GM18507 (cell line): Measurements from ENCODE around the gene CUTC.
A peak's percentile ranks its signal among the peaks of the same experiment; 100 is the strongest.

ENCODE experiments used
- DNase-seq: peaks from one replicate; pipeline ENCODE4 v3.0.0; 2011; ENCODE audit warnings: low read depth; ENCODE audit not compliant: insufficient read length; ENCODE audit errors: extremely low spot score
- FAIRE-seq: peaks from 2 replicates; lab custom pipeline; 2011; peaks lifted over from hg19 to GRCh38; lab: Jason Lieb, UNC

CUTC gene

DNA sequence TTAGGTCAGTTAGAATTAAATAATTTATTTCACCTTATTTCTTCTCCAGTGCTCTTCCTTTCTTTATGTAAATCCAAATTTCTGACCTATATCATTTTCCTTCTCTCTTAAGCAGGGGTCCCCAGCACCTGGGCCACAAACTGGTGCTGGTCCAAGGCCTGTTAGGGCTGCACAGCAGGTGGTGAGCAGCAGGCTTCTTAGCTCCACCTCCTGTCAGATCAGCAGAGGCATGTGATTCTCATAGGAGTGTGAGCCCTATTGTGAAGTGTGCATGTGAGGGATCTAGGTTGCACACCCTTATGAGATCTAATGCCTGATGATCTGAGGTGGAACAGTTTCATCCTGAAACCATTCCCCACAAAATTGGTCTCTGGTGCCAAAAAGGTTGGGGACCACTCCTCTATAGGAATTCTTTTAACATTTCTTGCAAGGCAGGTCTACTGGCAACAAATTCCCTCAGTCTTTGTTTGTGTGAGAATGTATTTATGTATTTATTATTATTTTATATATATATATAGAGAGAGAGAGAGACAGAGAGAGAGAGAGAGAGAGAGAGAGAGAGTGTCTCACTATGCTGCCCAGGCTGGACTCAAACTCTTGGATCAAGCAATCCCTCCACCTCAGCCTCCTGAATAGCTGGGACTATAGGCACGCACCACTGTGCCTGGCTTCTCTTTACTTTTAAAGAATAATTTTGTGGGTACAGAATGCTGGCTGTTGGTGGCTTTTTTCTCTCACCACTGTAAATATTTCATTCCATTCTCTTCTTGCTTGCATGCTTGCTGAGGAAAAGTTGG, 46.1 kb downstream of the CUTC start:
- DNase-seq (no peak), FAIRE-seq (peak; percentile 41)

DNA sequence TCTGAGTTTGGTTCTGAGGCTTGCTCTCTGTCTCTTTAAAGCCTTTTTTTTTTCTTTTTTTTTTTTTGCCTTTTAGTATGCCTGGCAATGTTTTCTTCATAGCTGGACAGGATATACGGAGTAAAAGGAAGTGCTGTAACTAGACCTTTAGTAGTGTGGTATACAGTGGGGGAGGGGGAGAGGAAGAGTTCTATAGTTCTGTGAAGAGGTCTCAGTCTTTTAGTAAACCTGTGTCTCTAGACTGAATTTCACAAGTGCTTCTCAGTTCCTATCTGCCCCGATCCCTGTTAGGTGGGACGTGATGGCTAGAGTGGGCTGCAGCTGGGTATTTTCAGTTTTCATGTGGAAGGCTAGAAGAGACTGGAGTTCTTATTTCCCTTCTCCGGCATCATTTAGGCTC, 47.3 kb downstream of the CUTC start:
- no peak for DNase-seq
- no peak for FAIRE-seq

DNA sequence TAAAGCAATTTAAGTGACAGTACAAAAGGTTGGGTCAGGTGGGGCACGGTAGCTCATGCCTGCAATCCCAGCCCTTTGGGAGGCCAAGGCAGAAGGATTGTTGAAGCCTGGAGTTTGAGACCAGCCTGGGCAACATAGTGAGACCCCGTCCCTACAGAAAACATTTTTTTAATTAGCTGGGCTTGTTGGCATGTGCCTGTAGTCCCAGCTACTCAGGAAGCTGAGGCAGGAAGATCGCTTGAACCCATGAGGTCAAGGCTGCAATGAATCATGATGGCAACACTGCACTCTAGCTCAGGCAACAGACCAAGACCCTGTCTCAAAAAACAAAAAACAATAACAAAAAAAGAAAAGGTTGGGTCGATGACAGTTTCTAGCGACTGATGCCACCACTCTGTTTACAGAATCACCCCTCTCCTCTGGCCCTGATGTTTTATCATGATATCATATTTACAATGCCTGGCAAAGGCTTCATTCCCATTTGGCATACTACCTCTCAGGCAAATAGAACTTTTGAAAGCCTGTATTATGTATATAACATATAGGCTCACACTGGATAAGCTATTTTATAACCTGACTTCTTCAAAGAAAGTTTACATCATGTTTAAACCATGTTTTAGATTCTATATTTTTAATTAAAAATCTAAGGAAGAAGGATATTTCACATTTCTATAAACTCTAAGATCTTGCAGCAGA, 49.8 kb downstream of the CUTC start:
- FAIRE-seq (no peak), DNase-seq (no peak)

DNA sequence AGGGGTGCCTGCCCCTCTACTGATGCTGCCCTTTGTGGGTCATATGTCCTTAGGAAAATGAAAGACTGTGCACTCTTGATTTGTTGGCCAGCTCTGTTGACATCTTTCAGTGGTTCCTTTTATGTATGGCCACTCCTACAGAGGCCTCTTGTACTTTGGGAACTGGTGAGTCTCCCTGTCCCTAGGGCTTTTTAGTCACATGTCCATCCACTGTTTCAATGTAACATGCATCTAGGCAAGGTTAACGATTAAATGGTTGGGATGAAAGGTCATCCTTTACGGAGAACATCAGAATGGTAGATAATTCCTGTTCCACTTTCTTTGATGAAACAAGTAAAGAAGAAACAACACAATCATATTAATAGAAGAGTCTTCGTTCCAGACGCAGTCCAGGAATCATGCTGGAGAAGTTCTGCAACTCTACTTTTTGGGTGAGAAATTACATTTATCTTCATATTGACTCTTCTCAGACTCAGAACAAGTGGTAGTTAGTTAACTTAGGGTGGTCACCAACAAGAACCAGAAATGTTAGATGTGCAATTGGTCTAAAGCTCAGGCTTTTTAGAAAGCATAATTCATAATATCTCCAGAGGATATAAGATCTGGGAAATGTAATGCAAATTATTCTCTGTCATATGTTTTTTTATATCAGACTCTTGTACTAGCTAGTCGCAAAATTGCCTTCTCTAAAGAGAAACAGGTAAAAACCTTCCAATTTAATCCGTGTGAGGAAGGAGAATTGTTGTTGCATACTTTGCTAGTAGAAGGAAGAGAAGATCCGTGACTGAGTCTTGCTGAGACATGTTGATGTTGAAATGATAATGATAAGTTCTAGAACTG, 50.6 kb downstream of the CUTC start, which contains the start of gene ABCC2:
ABCC2 (plus strand) TSS at position 194 of the 840 bp plus-strand sequence; CDS start at position 399, 205 bp downstream.
- FAIRE-seq (no peak), DNase-seq (no peak)

DNA sequence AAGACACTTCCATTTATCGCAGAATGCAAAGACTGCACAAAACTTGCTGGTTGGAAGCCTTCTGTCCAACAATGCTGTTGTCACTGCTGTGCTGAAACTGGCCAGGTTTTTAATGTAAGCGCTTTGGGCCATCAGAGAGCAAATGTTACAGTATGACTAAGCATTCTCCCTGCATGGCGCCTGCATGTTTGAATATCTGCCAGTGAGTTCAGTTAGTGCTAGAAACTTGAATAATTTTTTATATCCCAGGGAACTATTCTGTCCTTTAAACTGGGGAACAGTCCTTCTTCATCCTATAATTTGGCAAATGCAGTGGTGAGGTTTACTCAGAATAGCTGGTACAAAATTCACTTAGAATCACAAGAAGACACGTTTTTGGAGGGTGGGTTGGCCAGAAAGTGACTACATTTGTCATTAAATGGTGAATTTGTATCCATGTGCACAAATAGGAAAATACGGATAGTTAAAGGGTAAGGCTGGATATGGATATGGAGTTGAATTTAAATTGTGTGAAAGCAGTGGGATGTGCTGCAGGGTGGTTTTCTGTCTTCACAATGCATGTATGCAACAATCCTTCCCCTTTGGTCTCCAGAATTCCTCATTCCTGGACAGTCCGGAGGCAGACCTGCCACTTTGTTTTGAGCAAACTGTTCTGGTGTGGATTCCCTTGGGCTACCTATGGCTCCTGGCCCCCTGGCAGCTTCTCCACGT, 52.1 kb downstream of the CUTC start:
- FAIRE-seq (no peak), DNase-seq (no peak)

DNA sequence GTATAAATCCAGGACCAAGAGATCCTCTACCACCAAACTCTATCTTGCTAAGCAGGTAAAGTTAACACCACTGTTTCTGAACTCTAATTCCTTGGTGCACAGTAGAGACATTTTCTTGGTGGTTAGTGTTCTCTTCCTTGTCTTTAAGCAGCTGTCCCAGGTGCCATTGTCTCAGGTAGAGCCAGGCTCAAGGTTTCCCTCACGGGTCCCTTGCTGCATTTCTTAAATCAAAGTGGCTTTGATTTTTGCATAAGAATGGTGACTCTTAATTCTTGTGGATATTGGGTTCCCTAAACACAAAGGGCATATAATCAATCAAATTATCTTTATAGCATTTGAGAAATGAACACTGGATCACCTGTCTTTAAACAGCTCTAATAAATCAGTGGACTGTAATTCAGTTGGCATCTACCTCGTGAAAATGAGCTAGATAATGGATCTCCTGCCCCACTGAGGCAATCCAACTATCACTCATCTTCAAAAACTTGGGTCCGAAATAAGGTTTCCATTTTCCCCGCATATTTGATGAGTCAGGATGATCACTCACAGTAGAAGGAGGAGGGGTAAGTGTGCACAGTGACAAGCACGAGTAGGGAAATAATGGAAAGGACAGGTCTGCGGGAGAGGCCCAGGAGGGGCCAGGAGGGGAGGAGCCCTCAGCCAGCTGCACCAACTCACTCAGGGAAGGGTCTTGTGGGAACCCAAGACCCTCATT, 52.9 kb downstream of the CUTC start:
- DNase-seq (no peak), FAIRE-seq (no peak)

DNA sequence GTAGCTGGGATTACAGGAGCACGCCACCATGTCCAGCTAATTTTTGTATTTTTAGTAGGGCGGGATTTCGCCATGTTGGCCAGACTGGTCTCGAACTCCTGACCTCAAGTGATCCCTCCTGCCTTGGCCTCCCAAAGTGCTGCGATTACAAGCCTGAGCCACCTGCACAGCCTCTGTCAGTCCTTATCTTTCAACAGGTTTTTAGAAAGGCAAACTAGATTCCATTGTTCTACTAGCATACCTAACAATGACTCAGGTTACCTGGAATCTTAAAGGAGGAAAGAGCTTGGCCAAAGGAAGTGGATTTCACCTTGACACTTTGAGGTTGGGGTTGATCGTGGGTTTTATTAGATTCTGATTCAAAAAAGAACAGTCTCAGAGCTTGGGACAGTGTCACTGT, 53.6 kb downstream of the CUTC start:
- FAIRE-seq, result no peak
- no peak for DNase-seq

DNA sequence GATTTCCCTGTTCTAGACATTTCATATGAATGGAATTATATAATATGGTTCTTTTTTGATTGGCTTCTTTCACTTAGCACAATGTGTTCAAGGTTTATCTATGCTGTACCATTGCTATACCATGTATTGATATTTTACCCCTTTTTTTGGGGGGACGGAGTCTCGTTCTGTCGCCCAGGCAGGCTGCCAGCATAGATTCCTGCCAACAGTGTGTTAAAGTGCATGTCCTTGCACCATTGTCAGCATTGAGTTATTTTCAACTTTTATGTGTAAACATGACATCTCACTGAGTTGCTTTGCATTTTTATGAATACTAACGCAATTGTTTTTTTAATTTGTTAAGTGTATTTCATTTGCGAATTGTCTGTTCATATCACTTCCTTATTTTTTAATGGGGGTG, 55.3 kb downstream of the CUTC start:
- no peak for FAIRE-seq

DNA sequence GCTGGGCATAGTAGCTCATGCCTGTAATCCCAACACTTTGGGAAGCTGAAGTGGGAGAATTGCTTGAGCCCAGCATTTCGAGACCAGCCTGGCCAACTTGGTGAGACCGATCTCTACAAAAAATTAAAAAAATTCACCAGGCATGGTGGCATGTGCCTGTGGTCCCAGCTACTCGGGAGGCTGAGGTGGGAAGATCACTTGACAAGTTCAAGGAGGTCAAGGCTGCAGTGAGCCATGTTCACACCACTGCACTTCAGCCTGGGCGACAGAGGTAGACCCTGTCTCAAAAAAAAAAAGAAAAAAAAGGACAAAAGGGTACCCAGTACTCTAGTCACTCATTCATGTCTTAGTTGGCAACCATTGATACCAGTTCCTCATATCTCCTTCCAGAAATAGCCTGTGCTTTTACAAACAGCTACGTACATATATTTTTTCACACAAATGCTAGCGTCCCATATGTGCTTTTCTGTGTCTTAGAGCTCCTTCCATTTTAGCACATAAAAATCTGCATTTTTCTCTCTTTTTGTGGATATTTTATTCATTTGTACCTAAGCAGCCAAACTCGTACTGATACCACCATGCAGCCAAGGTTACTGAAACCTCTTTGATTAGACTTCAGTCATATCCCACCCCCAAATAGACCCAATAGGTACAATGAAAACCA, 55.9 kb downstream of the CUTC start:
- FAIRE-seq (no peak), DNase-seq (no peak)

More for the DNA sequence above, 55.3 kb downstream of the CUTC start:
- DNase-seq, result no peak

DNA sequence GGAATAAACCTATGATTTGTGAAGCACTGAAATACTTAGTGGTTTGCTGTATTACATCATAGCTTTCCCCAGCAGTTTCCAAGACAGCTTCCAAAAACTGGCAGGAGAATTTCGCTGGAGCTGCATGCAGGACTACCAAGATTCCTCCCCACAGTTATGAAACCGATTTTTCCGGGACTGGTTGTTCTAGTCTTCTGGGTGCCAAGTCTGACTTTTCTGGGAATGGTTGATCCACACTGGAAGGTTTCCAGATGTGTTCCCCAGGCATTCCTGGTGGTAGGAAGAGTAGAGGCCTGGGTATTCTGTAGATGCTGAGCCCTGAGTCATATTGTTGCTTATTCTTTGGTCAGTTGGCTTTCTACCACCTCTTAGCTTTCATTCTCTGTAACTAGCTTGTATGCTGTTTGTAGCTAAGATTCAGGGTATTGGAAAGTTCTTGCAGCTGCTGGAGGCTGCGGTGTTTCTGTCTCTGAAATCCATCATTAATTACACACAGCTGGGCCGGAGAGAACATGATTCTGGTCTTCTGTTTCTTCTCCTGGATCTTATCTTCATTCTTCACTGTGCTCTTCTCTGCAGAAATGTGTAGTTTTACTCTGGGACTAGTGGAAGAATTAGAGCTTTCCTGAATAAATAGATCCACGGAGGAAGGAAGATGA, 56.7 kb downstream of the CUTC start:
- FAIRE-seq (no peak), DNase-seq (no peak)

DNA sequence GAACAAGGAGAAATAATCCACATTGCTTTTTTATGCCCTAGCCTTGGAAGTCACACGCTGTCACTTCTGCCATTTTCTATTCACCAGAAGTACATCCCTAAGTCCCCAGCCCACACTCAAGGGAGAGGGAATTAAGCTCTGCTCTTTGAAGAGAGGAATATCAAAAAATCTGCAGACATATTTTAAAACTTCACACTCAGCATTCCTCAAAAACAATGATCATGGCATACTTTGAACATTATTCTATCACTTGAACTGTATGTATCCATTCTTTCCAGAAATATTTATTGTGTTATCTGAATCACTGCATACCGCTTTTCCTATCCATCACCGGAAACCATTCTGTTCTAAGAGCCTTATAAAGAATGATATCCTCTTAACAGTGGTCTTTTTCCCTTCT, 59.8 kb downstream of the CUTC start:
- no peak for DNase-seq
- no peak for FAIRE-seq

DNA sequence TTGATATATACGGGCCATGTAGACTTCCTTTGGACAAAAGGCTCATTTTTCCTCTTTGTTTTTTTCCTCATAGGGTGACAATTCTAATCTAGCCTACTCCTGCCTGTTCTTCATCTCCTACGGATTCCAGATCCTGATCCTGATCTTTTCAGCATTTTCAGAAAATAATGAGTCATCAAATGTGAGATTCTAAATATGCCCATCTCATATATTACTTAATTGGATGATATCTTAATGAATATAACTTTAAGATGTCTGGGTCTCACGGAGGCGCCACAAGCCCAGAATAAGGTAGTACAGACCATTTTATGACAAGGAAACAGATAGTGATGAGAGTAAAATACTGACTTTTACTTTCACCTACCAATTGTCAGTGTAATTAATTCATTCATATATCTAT, 61.8 kb downstream of the CUTC start:
- FAIRE-seq (no peak), DNase-seq (no peak)

DNA sequence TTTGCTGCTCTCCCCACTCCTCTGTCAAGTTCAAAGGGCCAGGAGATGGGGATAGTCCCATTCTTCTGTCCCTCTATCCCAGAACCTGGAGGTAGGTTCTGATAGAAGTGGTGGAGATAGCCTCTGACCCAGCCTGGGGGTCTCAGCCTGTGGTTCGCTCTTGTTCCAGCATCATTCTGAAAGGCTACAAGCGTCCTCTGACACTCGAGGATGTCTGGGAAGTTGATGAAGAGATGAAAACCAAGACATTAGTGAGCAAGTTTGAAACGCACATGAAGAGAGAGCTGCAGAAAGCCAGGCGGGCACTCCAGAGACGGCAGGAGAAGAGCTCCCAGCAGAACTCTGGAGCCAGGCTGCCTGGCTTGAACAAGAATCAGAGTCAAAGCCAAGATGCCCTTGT, 64.9 kb downstream of the CUTC start:
- DNase-seq, result no peak
- FAIRE-seq, result no peak

DNA sequence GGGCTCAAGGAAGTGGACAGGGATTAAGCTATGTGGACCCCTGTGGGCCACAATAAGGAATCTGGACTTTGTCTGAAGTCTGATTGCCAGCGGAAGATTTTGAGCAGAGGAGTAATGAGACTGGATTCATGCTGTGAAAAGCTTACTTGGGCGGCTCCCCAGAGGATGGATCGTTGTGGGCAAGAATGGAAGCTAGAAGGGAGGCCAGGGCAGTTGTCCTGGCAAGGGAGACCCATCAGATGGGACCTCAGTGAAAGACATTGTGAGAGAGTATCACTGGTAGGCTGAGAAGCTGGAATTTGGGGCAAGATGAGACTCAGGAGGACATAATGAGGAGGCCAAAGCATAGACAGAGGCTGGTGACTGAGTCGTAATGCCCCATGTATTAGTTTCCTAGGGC, 66.0 kb downstream of the CUTC start:
- DNase-seq (no peak), FAIRE-seq (no peak)

DNA sequence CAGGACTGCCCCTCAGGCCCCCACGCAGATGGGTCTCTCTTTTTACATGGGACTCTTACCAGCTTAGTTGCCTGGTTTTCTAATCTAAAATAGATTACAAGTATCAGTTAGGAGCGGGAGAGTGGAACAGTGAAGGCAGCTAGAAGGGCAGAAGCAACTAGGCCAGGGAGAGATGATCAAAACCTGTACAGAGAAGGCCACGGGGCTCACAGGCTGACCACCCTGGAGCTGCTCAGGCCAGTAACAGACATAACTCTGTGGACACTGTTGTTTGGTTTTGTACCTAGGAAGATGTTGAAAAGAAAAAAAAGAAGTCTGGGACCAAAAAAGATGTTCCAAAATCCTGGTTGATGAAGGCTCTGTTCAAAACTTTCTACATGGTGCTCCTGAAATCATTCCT, 66.9 kb downstream of the CUTC start:
- no peak for DNase-seq
- FAIRE-seq, result no peak

DNA sequence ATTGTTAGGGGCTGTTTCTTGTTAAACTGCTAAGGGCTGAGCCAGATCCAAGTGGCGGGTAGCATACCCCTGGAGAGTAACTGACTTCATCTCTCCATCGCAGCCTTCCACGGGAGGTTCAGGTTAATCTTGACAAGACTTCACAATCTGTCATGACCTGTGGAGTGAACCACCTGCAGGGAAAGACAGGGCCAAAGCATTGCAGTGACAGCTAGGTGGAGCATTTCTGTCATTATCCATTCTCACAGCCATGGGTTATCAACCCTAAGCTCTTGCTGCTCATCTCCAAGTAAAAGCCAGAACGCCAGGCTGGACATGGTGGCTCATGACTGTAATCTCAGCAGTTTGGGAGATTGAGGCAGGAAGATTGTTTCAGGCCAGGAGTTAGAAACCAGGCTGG, 67.6 kb downstream of the CUTC start:
- FAIRE-seq (no peak), DNase-seq (no peak)

DNA sequence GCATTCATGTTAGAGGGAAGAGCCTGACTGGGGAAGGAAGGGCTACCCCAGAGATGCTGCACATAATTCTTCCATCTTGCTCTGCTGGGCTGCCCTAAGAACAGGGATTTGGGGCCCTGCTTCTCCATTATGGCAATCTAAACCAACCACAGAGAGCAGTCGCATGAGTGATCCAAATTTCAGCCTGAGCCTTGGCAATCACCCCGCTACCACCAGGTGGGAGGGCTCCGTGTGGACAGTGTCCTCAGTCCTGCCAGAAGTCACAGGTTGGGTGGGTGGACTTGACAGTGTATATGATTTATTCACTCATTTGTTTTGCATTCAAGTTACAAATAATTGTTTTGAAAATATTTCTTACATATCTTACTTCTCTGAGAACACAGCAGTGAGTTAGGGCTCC, 72.4 kb downstream of the CUTC start:
- FAIRE-seq, result no peak
- DNase-seq, result no peak

DNA sequence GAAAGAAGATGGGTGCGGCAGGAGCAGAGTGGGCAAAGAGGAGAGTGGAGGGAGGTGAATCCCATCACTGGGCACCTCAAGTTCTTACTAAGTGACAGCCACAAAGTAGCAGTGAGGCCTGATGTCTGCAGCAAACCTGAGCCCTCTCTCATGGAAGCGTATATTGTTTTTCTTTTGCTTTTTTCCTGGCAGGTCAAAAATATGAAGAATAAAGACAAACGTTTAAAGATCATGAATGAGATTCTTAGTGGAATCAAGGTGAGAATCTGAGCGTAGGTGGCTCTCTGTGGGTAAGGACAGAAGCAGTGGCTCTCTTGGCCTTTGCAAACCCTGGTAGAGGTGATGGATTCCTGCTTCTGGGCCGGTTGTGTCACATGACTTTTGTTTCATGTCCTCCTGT, 73.2 kb downstream of the CUTC start:
- FAIRE-seq (no peak), DNase-seq (no peak)
